ENCODE measurements around the gene CASTOR1.

The CASTOR1 gene

DNA sequence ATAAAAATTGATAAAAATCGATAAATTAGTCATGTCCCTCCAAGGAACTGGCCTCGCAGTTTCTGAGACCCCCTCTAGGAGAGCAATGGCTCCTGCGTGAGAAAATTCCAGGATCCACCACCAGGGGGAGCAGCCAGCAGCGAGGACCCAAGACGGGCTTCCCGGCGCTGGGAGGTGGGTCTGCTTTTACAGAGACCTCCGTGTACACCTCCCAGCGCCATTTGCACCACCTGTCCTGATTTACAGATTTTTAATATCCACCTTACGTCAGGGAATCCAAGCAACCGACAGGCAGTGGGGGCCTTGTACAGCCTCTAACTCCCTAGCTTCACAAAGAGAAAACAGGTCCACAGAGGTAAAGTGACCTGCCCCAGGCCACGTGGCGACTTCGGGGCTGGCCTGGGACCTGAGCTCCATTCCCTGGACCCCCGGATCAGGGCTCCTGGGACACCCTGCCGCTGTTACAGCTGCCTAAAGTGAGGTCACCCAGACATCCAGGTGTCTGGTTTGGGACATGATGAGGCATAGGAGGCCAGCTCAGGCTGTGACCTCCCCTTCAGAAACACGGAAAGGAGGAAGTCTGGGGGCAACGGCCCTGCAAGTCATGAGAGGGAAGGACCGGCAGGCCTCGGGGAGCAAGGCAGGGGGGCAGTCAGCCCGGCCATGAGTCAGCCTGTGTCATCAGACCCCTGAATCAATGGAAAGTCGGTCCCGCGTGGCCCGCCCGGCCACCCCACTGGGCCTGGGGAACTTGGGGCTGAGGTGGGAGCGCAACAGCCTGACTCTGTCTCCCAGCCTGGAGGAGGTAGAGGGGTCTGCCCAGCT lies 26.2 kb downstream of the CASTOR1 start:
- DNase-seq: peak; percentile 5

DNA sequence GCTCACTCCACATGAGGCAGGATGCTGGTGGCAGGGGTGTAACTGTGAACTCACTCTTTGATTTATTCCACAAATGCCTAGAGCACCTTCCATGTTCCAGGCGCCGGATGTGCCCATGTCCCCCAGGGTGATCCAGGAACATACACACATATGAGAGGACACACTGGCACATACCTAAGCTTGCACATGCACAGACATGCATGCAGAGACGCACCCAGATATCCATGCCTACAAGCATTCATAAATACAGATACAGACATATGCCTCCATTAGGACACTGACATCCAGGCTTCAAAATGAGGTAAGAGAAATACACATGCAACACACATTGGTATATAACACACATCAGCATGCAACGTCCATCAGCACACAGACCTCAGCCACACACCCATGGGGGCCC lies 27.2 kb downstream of the CASTOR1 start:
- no peak for DNase-seq

DNA sequence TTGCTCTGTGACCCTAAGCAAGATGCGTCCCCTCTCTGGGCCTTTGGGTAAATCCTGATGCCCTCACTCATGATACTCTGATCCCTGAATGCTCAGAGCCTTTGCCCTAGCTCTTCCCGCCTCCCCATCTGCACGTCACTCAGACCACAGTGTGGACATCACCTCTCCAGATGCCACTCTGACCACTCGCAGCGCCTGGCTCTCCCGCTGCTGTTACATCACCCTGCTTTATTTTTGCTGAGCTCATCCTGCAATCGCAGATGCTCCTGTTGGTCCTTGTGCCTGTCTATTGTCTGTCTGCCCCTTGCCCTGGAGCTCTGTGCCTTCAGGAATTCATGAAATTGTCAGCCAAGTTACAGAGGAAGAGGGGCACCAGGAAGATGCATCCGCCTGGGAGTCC lies 28.2 kb downstream of the CASTOR1 start:
- DNase-seq: no peak

DNA sequence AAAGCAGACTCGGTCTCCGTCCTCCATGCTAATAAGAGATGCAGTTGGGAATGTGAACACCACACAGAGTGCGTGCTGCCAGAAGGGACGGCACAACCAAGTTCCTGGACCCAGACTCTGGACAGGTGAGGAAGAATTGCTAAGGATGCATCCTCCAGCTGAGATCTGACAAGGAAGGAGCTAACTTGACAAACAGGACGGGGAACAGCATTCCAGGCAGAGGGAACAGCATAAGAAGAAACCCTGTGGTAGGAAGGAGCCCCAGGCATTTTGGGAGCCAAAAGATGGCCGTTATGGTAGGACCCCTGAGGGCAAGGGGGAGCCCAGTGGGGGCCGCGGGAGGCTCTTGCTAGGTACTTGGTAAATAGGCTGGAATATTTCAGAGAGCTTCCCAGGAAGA lies 28.6 kb downstream of the CASTOR1 start:
- DNase-seq: no peak

DNA sequence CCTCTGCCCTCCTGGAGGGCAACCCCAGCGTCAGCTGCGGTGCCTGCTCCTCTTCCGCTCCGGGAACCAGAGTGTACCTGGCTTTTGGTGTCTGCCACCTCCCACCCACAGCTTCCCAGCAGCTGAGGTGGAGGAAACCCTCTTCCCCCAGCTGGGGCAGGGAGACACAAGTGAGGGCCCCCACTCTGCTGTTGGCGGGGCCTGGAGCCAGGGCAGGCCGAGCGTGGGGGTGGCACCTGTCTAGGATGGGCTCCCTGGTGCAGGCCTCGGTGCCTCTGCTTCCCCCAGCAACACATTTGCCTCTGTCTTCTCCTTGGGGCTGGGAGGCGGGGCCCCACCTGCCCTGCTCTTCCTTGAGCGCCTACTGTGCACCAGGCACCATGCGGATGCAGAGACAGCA lies 29.0 kb downstream of the CASTOR1 start:
- no peak for DNase-seq

DNA sequence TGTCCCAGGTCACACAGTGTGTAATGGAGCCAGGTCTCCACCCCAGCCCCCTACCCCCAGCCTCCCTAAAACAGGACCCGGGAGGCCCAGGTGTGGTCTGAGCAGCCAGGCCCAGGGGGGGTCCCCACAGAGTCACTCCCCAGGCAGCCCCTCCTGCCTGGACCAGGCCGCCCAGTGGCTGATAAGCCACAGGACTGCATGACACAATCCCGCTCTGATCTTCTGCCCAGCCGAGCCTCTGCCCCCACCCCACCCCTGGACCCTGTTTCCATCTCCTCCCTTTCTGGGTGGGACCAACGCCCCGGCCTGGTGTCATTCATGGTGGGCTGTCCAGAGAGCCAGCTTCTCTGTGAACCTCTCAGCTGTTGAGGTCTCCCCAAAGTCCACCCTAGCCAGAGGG lies 35.0 kb downstream of the CASTOR1 start:
- no peak for DNase-seq

DNA sequence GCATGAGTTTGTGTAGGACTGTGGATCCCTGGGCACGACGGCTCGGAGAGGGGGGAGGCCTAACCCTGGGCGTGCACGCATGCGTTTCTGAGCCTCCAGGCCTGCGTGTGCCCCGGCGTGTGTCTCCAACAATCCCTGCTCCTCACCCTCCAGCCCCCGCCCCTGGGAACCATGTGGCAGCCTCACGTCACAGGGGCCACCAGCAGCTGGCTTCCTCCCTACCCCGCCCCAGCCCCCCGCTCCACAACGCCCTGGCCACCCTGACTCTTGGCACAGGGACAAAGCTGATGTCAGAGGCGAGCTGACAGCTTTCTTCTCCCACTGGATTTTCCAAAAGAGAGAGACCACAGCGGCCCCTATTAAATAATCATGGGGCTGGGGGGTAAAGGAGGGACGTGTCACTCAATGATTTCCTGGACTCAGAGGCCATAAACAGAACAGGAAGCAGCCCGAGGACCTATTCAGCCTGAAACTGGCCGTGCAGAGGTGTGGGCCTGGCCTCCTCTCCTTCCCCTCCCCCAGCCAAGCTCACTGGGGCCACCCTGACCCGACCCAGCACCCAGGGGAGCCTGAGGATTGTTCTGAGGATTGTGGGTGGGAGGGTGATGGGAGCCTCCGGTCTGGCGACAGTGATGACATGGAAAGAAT lies 36.0 kb downstream of the CASTOR1 start:
- DNase-seq: peak; percentile 50

DNA sequence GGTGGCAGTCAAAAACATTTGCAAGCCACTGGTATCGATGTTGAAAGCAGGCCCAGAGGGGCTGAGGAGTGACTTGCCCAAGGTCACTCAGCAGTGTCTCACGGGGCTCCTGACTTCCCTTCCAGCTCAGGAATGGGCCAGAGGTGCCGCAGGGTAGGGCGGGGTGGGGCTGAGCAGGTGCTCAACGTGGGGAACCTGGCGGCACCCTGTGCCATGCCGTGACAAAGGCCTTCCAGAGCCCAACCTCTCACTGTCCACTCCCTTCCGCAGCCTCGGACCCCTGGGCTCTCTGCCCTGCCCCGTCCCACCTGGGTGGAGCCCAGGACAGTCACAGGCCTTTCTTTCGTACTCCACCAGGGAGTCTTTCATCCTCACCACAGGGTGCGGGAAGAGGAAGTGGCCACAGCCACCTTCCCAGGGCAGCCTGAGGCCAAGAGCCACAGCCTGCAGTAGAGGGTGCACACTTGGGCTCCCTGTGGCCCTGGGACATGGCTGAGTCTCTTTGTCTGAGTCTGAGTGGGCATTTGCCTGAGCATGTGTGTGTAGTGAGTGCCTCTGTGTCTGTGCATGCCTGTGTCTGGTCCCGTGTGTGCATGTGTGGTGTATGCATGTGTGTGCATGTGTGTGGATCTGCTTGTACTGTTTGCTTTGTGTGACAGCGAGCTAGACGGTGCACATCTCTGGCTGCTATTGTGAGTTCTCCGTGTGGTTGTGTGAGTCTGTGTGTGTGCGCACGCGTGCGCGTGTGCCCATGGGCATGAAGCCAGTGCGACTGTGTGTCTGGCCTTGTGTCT lies 36.7 kb downstream of the CASTOR1 start:
- DNase-seq: no peak

DNA sequence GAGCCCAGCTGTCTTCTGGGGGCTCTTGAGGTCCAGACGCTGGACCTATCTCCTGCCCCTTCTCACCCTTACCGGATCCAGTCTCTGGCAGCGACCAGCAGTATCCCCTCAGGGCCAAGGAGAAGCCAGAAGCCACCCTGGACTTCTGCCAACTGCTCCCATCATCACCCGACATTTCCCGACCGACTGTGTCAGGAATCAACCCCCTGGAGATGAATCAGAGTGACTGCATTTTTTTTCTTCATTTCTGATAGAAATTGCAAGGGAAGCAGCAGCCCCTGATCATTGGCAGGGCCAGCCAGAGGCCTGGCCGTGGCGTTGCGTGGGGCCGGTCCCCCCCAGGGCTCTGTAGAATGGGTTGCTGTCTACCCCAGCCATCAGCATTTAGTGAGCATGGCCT lies 37.6 kb downstream of the CASTOR1 start:
- DNase-seq: no peak

DNA sequence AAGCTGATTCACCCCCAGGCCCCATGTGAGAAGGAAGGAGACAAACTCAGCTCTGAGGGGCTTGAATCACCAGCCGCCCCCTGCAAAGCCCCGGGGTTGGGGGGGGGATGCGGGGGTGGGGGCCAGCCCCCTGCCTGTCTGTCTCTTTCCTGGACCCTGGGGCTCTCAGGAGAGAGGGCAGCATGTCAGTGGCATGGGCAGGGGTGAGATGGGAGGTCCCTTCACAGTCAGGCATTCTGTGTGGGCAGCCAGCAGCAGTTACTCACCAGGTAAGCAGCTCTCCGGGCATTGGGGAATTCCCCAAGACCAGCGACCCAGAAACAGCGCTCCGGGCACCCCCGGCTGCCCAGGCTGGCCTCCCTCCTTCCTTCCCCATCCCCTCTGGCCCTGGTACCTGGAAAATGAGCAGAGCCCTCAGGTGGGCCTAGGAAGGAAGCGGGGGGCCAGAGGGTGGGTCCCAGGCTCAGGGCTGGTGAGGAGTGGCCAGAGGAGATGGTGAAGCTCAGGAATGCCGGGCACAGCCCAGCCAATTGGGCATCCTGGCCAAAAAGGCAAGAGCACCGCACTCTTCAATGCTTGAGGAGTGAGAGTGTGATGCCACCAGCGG lies 38.5 kb downstream of the CASTOR1 start:
- DNase-seq: no peak

DNA sequence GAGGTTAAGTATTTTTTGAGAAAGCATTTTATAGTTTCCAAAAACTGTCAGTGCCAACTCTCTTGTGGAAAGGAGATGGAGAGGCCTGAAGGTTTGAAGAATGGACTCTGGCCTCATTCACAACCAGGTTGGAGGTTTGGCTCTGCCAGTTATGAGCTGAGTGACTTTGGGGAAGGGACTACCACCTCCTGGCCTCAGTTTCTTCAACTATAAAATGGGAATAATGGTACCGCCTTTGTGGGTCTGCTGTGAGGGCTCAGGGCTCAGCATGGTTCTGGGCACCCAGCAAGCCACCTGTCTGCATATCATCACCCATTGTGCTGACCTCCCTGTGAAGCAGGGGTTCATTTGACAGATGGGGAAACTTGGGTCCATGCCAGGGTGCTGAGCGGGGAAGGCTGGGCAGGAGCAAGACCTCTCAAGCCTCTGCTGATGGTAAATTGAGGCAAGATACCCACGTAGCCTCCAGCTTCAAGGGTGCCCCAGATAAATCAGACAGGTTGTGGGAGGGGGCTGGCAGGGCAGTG lies 39.2 kb downstream of the CASTOR1 start:
- no peak for DNase-seq

DNA sequence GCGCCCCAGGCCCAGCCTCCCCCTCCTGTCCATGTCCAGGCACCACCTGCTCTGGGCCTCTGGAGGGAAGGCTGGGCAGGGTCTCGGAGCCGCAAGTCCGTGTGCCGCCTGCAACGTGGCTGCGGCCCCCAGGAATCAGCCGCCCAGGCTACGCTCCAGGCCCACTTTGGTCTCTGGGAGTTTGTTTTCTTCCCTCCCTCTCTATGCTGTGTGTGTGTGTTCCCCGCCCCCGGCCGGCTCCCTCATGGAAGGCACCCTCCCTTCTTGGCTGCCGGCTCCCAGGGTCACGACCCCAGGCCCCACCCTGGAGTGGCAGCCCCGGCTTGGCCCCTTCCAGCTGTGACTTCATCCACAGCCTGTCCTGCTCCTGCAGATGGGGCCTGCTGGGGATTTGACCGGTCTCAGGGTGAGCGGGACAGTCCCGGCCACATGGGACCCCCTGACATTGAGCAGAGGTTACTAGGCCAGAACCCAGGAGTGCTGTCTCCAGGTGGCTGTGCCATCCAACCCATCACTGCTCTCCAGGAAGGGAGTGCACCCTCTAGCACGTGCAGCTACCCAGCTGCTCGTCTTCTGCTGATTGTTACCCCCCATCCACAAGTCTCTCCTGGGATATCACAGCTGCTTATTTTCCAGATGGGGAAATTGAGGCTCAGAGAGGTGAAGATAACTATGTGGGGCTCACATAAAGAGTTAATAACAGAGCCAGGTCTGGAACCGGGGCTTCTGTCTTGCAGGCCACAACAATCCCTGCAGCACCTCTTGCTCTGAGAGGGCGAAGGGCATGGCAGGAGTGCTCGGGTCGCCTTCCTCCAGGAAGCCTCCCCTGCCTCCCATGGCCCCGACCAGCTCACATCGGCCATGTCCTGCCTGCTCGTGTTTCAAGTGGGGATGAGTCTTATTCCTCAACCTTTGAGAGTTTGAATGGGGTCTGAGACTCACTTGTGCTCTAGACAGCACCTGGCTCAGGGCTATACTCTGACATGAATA lies 40.0 kb downstream of the CASTOR1 start:
- DNase-seq: no peak

DNA sequence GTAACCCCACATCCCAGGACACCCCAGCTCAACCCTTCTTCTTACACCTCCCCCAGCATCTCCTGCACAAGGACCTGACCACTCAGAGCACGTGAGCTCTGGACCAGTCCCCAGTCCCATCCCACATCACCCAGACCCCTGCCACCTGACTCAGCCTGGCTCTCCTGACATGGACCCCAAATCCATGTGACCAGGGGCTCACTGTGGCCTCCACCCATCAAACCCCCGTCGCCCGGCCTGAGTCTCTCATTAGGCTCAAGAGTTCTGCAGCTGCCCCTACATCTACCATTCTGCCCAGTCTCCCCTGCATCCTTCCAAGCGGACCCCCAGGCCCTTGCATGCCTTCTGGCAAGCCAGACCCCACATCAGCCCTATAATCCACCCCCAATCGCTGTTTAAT lies 40.8 kb downstream of the CASTOR1 start:
- DNase-seq: no peak

DNA sequence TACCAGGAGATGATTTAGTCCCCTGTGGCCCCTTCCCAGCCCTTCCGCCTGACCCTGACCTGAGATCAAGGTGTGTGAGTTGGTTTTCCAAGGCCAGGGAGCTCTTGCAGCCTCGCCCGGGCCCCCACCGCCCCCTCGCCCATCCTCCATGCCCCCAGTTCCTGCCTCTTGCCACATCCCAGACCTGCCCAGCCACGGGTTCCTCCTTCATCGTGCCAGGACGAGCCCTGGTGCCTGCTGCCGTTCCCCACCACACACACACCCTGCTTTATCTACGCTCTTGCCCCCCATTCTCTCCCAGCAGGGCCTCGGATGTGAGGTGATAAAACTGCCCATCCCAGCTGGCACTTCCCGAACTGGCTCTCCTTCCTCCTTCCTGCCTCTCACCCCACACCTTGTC lies 41.3 kb downstream of the CASTOR1 start:
- no peak for DNase-seq

DNA sequence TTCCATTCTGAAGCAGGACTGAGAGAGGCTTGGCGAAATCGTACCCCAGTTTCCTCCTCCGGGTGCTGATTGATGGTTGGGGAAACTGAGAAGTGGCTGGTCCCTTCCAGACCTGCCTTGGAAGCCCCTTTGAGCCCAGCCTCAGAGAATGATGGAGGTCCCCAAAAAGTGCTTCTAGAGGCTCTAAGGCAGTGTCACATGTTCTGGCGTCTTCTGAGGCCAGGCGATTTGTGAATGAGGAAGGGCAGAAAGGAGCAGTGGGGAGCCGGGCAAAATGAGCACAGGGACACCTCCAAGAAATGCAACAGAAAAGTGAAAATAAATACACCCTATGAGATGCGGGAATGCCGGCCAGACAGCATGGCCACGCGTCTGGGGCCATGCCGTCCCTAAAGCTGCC lies 41.7 kb downstream of the CASTOR1 start:
- no peak for DNase-seq

DNA sequence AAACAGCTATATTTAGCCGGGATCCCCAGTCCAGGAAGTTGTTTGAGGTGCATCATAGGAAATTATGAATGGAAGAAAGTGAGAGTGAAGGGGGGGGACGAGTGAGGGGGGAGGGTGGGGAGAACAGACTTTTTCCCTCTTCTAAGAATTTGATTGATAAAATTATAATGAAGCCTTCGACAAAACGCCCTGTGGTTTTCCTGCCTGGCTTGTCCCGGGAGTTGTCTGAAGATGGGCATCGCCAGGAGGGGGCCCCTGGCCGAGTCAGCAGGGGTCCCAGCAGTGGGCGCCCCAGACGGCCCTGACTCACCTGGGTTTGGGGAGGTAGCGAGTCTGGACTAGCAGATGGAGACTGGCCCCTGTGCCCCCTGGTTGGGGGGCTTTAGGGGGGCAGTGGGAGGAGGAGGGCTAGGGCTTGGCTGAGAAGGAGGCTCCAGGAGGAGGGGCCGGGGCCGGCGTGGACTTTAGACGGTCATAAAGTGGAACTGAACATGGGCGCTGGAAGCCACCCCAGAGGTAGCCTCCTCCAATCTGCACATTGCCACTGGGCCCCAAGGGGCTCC lies 42.4 kb downstream of the CASTOR1 start:
- DNase-seq: no peak

DNA sequence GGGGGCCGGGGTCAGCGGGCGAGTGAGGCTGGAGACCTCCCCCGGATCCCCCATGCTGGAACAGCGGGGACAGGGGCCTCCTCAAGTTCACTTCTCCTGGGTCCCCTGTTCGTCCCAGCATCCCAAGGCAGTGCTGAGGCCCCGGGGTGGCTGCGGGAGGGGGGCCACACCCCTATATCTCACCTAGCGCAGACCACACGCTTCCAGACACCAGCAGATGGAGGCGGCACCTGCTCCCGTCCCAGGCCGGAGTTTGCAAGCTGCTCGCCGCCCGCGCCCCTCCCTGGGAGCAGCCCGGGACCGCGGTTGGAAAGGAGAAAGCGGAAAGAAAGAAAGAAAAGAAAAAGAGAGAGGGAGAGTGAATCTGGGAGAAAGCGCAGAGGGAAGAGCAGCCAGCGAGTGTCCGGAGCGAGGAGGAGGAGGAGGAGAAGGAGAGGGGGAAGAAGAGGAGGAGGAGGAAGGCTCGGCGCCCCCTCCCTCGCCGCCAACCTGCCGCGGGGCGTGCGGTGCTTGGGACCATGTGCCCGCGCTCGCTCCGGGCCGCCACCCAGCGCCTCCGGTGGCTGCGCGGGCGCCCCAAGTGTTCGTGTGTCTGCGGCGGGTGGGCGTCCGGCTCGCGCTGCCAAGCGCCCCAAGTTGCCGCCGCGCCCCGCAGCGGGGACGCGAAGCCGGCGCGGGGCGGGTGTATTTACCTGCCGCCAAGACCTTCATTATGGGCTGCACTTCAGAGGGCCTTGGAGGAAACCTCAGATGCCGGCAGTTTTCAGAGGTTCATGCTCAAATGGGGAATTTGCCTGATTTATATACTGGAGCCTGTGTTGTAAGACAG lies 43.1 kb downstream of the CASTOR1 start, which contains the start of gene LIF:
TSS of gene LIF (minus strand) at position 775 of the 829 bp plus-strand sequence. CDS start at position 711, 64 bp downstream.
- peak; percentile 46 for DNase-seq

DNA sequence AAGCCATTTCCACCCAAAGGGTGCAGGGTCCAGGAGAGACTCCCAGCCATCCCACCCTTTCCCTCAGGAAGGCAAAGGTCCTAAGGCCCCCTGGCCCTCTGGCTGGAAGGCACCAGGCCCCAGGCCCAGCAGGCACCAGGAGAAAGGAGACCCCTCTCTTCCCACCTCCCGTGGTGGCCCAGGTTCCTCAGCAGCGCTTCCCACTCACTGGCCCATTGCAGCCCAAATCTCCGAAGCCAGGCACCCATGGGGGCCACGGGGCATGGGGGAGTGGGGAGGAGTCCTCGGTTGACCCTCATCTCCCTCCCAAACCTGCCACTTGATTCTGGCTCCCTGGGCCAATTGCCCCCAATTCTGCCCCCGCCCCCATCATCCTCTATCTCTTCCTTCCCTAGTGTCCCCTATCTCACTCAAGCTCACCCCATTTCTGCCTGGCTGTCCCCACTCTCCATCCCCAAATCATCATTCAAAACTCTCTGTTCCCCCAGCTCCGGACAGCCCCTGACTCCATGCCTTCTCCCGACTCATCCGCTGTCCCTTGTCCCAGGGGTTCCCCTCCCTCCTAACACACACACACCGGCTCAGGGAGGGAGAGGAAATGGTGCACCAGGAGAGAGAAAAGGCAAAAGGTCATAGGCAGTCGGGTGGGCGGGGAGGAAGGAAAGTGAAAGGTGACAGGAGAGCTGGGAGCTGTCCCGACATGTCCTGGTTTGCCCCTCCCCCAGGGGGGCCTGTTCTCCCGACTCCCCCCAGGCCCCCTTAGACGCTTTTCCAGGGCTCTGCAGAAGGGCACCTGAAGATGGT lies 43.9 kb downstream of the CASTOR1 start:
- no peak for DNase-seq

DNA sequence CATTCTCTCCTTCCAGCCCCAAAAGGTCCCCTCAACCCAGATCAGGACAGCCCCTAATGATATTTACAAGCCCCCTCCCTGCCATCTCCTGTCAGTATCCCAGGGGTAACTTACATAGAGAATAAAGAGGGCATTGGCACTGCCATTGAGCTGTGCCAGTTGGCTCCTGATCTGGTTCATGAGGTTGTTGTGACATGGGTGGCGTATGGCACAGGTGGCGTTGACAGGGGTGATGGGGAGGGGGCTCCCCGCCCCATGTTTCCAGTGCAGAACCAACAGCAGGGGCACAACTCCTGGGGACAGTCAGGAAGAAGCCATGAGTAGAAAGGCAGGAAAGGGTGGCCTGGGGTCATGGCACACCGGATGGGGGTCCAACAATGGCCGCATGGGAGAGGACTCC lies 44.7 kb downstream of the CASTOR1 start:
- no peak for DNase-seq

DNA sequence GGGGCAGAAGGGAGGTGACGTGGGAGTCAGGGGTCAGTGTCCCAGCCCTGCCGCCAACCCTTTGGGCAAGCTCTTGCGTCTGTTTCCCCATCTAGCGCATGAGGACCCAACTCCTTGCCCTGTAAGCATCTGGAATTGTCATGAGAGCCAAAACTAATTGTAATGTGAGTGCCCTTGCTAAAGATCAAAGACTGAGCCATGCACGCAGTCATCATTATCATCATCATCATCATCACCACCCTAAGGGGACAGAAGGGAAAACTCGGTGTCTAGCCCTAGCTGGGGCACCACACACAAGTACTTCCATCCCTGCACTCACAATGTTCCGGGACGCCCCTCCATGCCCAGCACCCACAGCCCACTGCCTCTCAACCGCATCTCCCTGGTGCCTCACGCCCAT lies 45.2 kb downstream of the CASTOR1 start:
- DNase-seq: no peak

Data from NCI-H510A treated with DMSO at 0.1 percent for 48 hours (cell line).